GM12891 (cell line): Measurements from ENCODE around the gene RAP1B.

Source experiments
- PAX5 ChIP-seq: IDR thresholded peaks from 2 replicates; pipeline ENCODE4 v1.6.1; 2011; ENCODE audit warnings: low read length, moderate library complexity, mild to moderate bottlenecking; ENCODE audit not compliant: insufficient read depth, severe bottlenecking
- TAF1 ChIP-seq: IDR thresholded peaks from 2 replicates; pipeline ENCODE4 v1.6.1; 2011; ENCODE audit warnings: low read depth, low read length, control low read depth

DNA sequence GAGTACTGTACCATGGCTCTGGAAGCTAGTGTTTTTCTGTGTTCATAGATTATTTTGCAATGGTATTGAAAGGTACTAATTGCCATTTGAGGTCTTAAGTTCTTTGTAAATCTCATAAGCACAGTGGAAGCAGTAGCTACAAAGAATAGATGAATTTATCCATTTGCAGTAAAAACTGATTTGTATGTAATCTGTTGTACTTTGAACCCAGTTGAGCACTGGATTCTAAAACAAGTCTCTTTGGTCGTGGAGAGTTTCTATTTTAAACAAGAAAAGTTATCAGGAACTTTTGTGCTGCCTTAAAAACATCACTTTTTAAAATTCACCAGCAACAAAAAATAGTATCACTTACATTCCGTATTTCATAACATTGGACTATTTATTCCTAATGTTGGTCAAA, 4.1 kb downstream of the RAP1B start:
- TF ChIP-seq TAF1 (no peak), PAX5 (no peak)
